Stimulated activated naive CD8-positive, alpha-beta T cell treated with anti-CD3 and anti-CD28 coated beads, Interleukin-15, amount 100 ng/mL, for 72 hours (primary cell): ENCODE data around the gene STX1A.
"Not testable (repeated sequence)": the region's sequence is repeated elsewhere in the genome, so short reads cannot be mapped to it uniquely, and the experiment has no call there.

Experiments used
- ATAC-seq: fragments of 150-1000 bp; cut with Tn5 transposase; 2 replicates; pipeline ENCODE4 v1.10.0; 2021; ENCODE audit warnings: mild to moderate bottlenecking, moderate library complexity
- DNase-seq, 2 donors: peaks; one replicate each; pipeline ENCODE4 v3.0.0; 2021 to 2022
- H3K27ac Mint-ChIP-seq, 2 donors: one replicate each; pipeline ENCODE4 v1.8.0; 2022; ENCODE audit warnings: mild to moderate bottlenecking in 2 of 2, mixed read lengths in 2 of 2, moderate library complexity in 2 of 2
- H3K27me3 Mint-ChIP-seq: one replicate; pipeline ENCODE4 v1.8.0; 2022; ENCODE audit warnings: mixed read lengths
- H3K4me1 Mint-ChIP-seq: one replicate; pipeline ENCODE4 v1.8.0; 2022; ENCODE audit warnings: mild to moderate bottlenecking, mixed read lengths
- H3K4me3 Mint-ChIP-seq, 2 donors: one replicate each; pipeline ENCODE4 v1.8.0; 2022; ENCODE audit warnings: mild to moderate bottlenecking in 2 of 2, mixed read lengths in 2 of 2, moderate library complexity in 1 of 2
- H3K9me3 Mint-ChIP-seq, 2 donors: one replicate each; pipeline ENCODE4 v1.8.0; 2022; ENCODE audit warnings: mixed read lengths in 2 of 2

Gene STX1A

GRCh38 chr7:73683788-73684693, 35.4 kb downstream of the STX1A start:
- peak overlapping the region; percentile 99 for H3K27ac Mint-ChIP-seq
- no peaks in the 10 kb centered on the region for H3K9me3 Mint-ChIP-seq
- no peaks in the 10 kb centered on the region for H3K27me3 Mint-ChIP-seq
- H3K4me1 Mint-ChIP-seq = peaks cover 51% of the 10 kb centered on the region
- ATAC-seq = no peak
- no peak for DNase-seq
- H3K4me3 Mint-ChIP-seq = peak overlapping the region; percentile 99 to 100

- peaks cover 47% of the 10 kb centered on the region for H3K4me1 Mint-ChIP-seq
- no peaks in the 10 kb centered on the region for H3K9me3 Mint-ChIP-seq
- H3K4me3 Mint-ChIP-seq = peak within 1 kb of the TSS; percentile 99 to 100
Measured at GRCh38 chr7:73683056-73683787, 36.2 kb downstream of the STX1A start, which contains the start of the genes BUD23 and DNAJC30. Gene BUD23 (plus strand): TSS chr7:73683597. CDS start chr7:73683626, 29 bp downstream. Gene DNAJC30 (minus strand): TSS chr7:73683453. CDS start chr7:73683423, 30 bp downstream.

GRCh38 chr7:73682745-73683055, 36.8 kb downstream of the STX1A start:
- Mint-ChIP-seq H3K27ac (peak overlapping the region; percentile 91 to 99), H3K4me3 (peak overlapping the region; percentile 99 to 100), H3K9me3 (no peaks in the 10 kb centered on the region), H3K27me3 (no peaks in the 10 kb centered on the region), H3K4me1 (peaks cover 46% of the 10 kb centered on the region)
- ATAC-seq (no peak), DNase-seq (no peak)

More at GRCh38 chr7:73683056-73683787, 36.2 kb downstream of the STX1A start, which contains the start of the genes BUD23 and DNAJC30:
- ATAC-seq (peak; percentile 97), DNase-seq (peak; percentile 84 to 91)
- no peaks in the 10 kb centered on the region for H3K27me3 Mint-ChIP-seq
- peak within 1 kb of the TSS; percentile 99 for H3K27ac Mint-ChIP-seq

GRCh38 chr7:73681031-73681430, 38.4 kb downstream of the STX1A start:
- no peaks in the 10 kb centered on the region for H3K9me3 Mint-ChIP-seq

GRCh38 chr7:73680501-73680900, 39.0 kb downstream of the STX1A start:
- Mint-ChIP-seq H3K9me3 (no peaks in the 10 kb centered on the region), H3K27me3 (no peaks in the 10 kb centered on the region), H3K4me1 (peaks cover 40% of the 10 kb centered on the region), H3K27ac (peak overlapping the region in 1 of 2 donors; percentile 37), H3K4me3 (peak overlapping the region in 1 of 2 donors; percentile 18)
- ATAC-seq = no peak
- DNase-seq = no peak

More at GRCh38 chr7:73681031-73681430, 38.4 kb downstream of the STX1A start:
- Mint-ChIP-seq H3K27ac (peak overlapping the region; percentile 14 to 68), H3K27me3 (no peaks in the 10 kb centered on the region), H3K4me3 (peak overlapping the region; percentile 99 to 100), H3K4me1 (peaks cover 40% of the 10 kb centered on the region)
- no peak for ATAC-seq
- DNase-seq = no peak

- H3K4me1 Mint-ChIP-seq = peaks cover 40% of the 10 kb centered on the region
- no peaks in the 10 kb centered on the region for H3K27me3 Mint-ChIP-seq
- no peak overlapping the region for H3K4me3 Mint-ChIP-seq
- H3K27ac Mint-ChIP-seq = no peak overlapping the region
- no peaks in the 10 kb centered on the region for H3K9me3 Mint-ChIP-seq
- ATAC-seq (no peak), DNase-seq (no peak)
Measured at GRCh38 chr7:73679709-73680108, 39.8 kb downstream of the STX1A start.

GRCh38 chr7:73678862-73679261, 40.6 kb downstream of the STX1A start:
- DNase-seq (no peak), ATAC-seq (no peak)
- no peaks in the 10 kb centered on the region for H3K27me3 Mint-ChIP-seq
- H3K9me3 Mint-ChIP-seq = no peaks in the 10 kb centered on the region
- H3K4me3 Mint-ChIP-seq = no peak overlapping the region
- H3K27ac Mint-ChIP-seq = no peak overlapping the region
- peaks cover 37% of the 10 kb centered on the region for H3K4me1 Mint-ChIP-seq

GRCh38 chr7:73676062-73676461, 43.4 kb downstream of the STX1A start:
- not testable (repeated sequence) for H3K4me3 Mint-ChIP-seq, DNase-seq, ATAC-seq, H3K9me3 Mint-ChIP-seq, H3K27ac Mint-ChIP-seq
- peaks cover 18% of the 10 kb centered on the region for H3K4me1 Mint-ChIP-seq
- H3K27me3 Mint-ChIP-seq = peaks cover 11% of the 10 kb centered on the region

- DNase-seq = no peak
- ATAC-seq = no peak
- H3K9me3 Mint-ChIP-seq = no peaks in the 10 kb centered on the region
- H3K27me3 Mint-ChIP-seq = peaks cover 21% of the 10 kb centered on the region
- H3K4me3 Mint-ChIP-seq = no peak overlapping the region
- peaks cover 8% of the 10 kb centered on the region for H3K4me1 Mint-ChIP-seq
- H3K27ac Mint-ChIP-seq = no peak overlapping the region
Measured at GRCh38 chr7:73674468-73675124, 44.9 kb downstream of the STX1A start.

GRCh38 chr7:73671857-73672445, 47.5 kb downstream of the STX1A start:
- H3K27me3 Mint-ChIP-seq = peaks cover 37% of the 10 kb centered on the region
- DNase-seq (no peak), ATAC-seq (no peak)
- H3K9me3 Mint-ChIP-seq = no peaks in the 10 kb centered on the region
- no peak overlapping the region for H3K4me3 Mint-ChIP-seq
- H3K27ac Mint-ChIP-seq = no peak overlapping the region
- peaks cover 13% of the 10 kb centered on the region for H3K4me1 Mint-ChIP-seq

GRCh38 chr7:73671322-73671661, 48.2 kb downstream of the STX1A start:
- Mint-ChIP-seq H3K4me3 (no peak overlapping the region), H3K27me3 (peaks cover 41% of the 10 kb centered on the region), H3K4me1 (peaks cover 13% of the 10 kb centered on the region), H3K27ac (no peak overlapping the region), H3K9me3 (no peaks in the 10 kb centered on the region)
- ATAC-seq (no peak), DNase-seq (no peak)

GRCh38 chr7:73669858-73670385, 49.5 kb downstream of the STX1A start:
- Mint-ChIP-seq H3K27me3 (peaks cover 53% of the 10 kb centered on the region), H3K4me3 (no peak overlapping the region), H3K4me1 (peaks cover 13% of the 10 kb centered on the region), H3K27ac (no peak overlapping the region), H3K9me3 (no peaks in the 10 kb centered on the region)
- no peak for DNase-seq
- no peak for ATAC-seq

GRCh38 chr7:73669288-73669701, 50.2 kb downstream of the STX1A start:
- Mint-ChIP-seq H3K9me3 (no peaks in the 10 kb centered on the region), H3K27me3 (peaks cover 59% of the 10 kb centered on the region), H3K4me3 (no peak overlapping the region), H3K27ac (peak overlapping the region in 1 of 2 donors; percentile 72), H3K4me1 (peaks cover 13% of the 10 kb centered on the region)
- no peak for ATAC-seq
- no peak for DNase-seq

- H3K4me1 Mint-ChIP-seq = peaks cover 13% of the 10 kb centered on the region
- peak overlapping the region; percentile 50 to 76 for H3K4me3 Mint-ChIP-seq
- H3K27ac Mint-ChIP-seq = no peak overlapping the region
- peaks cover 64% of the 10 kb centered on the region for H3K27me3 Mint-ChIP-seq
- ATAC-seq = no peak
- DNase-seq = no peak
- no peaks in the 10 kb centered on the region for H3K9me3 Mint-ChIP-seq
Measured at GRCh38 chr7:73668886-73669230, 50.6 kb downstream of the STX1A start.
